ENCODE measurements around the gene USP3. TPM values are rescaled to one million over a fixed set of nuclear protein-coding genes. Genes with fewer than 3 reads are reported as not detected.
A peak's percentile ranks its signal among the peaks of the same experiment; 100 is the strongest.

Gene USP3
- total and polyA plus RNA-seq, 9 of the 15 experiments (the other 6 are each of a cell fraction or from before 2014, with no cell fraction given): 17.3 to 54.3 (median 34.8) TPM

DNA sequence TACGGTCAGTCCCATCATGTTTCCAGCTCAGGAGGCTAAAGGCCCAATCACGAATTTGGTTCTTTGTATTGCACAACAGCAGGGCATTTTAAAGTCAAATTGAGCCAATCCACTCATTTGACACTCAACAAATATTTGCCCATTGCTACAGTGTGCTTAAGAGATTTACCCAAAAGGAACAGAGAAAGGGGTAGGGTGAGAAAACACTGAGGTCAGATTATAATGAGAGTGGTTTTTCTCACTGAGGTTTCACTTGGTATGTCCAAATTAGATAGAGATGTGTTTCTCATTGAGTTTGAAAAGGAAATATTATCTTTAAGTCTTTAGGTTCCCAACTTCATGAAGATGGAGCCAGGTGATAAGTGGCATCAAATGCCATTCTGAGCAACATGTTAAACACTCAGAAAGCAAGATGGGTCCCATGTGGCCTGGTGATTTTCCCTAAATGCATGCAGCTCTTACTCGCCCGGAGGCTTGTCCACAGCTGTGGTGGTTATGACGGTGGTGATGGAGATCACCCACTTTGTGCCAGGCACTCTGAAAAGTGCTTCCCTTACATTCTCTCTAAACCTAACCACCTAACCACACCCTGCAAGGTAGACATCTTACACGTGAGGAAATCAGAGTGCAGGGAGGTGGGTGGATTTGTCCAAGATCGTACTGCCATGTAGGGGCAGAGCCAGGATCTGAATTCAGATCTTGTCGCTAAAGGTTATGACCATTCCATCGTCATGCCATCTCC lies 31.2 kb upstream of the USP3 start:
- H3K4me2 ChIP-seq (ENCODE audit: insufficient read depth, low read length): no peak overlapping the region
- CTCF ChIA-PET (ENCODE audit: low intra/inter-chr PET ratio): no interaction called here

GRCh38 chr15:63473749-63473998 lies 30.7 kb upstream of the USP3 start:
- H4K20me1 ChIP-seq (replicated peaks; ENCODE audit: control insufficient read depth, insufficient read depth, low read length): no peaks in the 10 kb centered on the region
- in situ Hi-C loops (cut with MboI): loop anchor here (25.0 kb wide), 1 partner anchor 589 kb away; no protein-coding TSS in a partner anchor
- no peak for FAIRE-seq
- no peaks in the 10 kb centered on the region for H3K36me3 ChIP-seq (ENCODE audit: control insufficient read depth, insufficient read depth, low read length)
- H3K4me3 ChIP-seq: no peak overlapping the region
- ChIA-PET CTCF (ENCODE audit: low intra/inter-chr PET ratio) (no interaction called here), POLR2A (no interaction called here)
- intact Hi-C loops (cut with micrococcal nuclease): no loop called here
- no peak overlapping the region for H3K9ac ChIP-seq (ENCODE audit: insufficient read depth in 1 of 2, low read depth in 2 of 2, low read length in 2 of 2)
- H3K4me1 ChIP-seq (replicated peaks in 1 of 2; ENCODE audit: control insufficient read depth in 2 of 2, insufficient read depth in 2 of 2, low read length in 2 of 2): peaks cover 0 to 8% of the 10 kb centered on the region in 2 experiments; a peak in 3 of 5 replicates
- no peak overlapping the region for H3K27ac ChIP-seq (ENCODE audit: extremely low read depth, low read depth, low read length)
- DNase-seq (ENCODE audit: extremely low read depth in 1 of 4, low spot score in 3 of 4): no peak
- H3K9me1 ChIP-seq (ENCODE audit: control insufficient read depth, insufficient read depth, low read length): no peaks in the 10 kb centered on the region
- no peak overlapping the region for H2AFZ ChIP-seq (ENCODE audit: low read depth, low read length)
- TF ChIP-seq NCOA2 (IDR thresholded peaks at IDR 0.05; ENCODE audit: partially characterized antibody in 2 of 2) (no peak), FOXJ2 (tag; IDR thresholded peaks at IDR 0.05) (no peak)
- TF ChIP-seq, protein P1, sequence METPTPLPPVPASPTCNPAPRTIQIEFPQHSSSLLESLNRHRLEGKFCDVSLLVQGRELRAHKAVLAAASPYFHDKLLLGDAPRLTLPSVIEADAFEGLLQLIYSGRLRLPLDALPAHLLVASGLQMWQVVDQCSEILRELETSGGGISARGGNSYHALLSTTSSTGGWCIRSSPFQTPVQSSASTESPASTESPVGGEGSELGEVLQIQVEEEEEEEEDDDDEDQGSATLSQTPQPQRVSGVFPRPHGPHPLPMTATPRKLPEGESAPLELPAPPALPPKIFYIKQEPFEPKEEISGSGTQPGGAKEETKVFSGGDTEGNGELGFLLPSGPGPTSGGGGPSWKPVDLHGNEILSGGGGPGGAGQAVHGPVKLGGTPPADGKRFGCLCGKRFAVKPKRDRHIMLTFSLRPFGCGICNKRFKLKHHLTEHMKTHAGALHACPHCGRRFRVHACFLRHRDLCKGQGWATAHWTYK (CRISPR knock-in tag; IDR thresholded peaks at IDR 0.05): no peak
- 67% methylated on average over 1 of the region's 1 CpG for WGBS (ENCODE audit: insufficient coverage, low coverage, missing lambda C conversion rate)
- H3K79me2 ChIP-seq (ENCODE audit: control insufficient read depth, insufficient read depth, low read length): no peaks in the 10 kb centered on the region
- H3K9me3 ChIP-seq (replicated peaks; ENCODE audit: control insufficient read depth, insufficient read depth, low read depth, low read length): no peaks in the 10 kb centered on the region
- BruUV-seq (replicated peaks): no TSS peak
- ATAC-seq: no peak
- H3K4me2 ChIP-seq (ENCODE audit: insufficient read depth, low read length): no peak overlapping the region
- H3K27me3 ChIP-seq (ENCODE audit: control insufficient read depth in 2 of 2, insufficient read depth in 2 of 2, low read length in 2 of 2): no peaks in the 10 kb centered on the region

More for the DNA sequence above, 31.2 kb upstream of the USP3 start:
- Histone ChIP-seq H3K4me1 (replicated peaks in 1 of 2; ENCODE audit: control insufficient read depth in 2 of 2, insufficient read depth in 2 of 2, low read length in 2 of 2) (peaks cover 0 to 8% of the 10 kb centered on the region in 2 experiments; a peak in 3 of 5 replicates), H3K4me3 (no peak overlapping the region), H3K9ac (ENCODE audit: insufficient read depth in 1 of 2, low read depth in 2 of 2, low read length in 2 of 2) (no peak overlapping the region), H3K36me3 (ENCODE audit: control insufficient read depth, insufficient read depth, low read length) (no peaks in the 10 kb centered on the region), H2AFZ (ENCODE audit: low read depth, low read length) (no peak overlapping the region), H4K20me1 (replicated peaks; ENCODE audit: control insufficient read depth, insufficient read depth, low read length) (no peaks in the 10 kb centered on the region), H3K79me2 (ENCODE audit: control insufficient read depth, insufficient read depth, low read length) (no peaks in the 10 kb centered on the region), H3K27me3 (ENCODE audit: control insufficient read depth in 2 of 2, insufficient read depth in 2 of 2, low read length in 2 of 2) (no peaks in the 10 kb centered on the region), H3K27ac (ENCODE audit: extremely low read depth, low read depth, low read length) (no peak overlapping the region), H3K9me1 (ENCODE audit: control insufficient read depth, insufficient read depth, low read length) (no peaks in the 10 kb centered on the region), H3K9me3 (replicated peaks; ENCODE audit: control insufficient read depth, insufficient read depth, low read depth, low read length) (no peaks in the 10 kb centered on the region)
- in situ Hi-C loops (cut with MboI): loop anchor here (25.0 kb wide), 1 partner anchor 589 kb away; no protein-coding TSS in a partner anchor
- intact Hi-C loops (cut with micrococcal nuclease): no loop called here
- FAIRE-seq: no peak
- TF ChIP-seq CEBPB (tag; IDR thresholded peaks at IDR 0.05): peak; percentile 63
- no peak for TF ChIP-seq PURB (CRISPR knock-in tag; IDR thresholded peaks at IDR 0.05; ENCODE audit: low read depth)
- POLR2A ChIA-PET: no interaction called here
- no peak for DNase-seq (ENCODE audit: extremely low read depth in 1 of 4, low spot score in 3 of 4)
- ATAC-seq: no peak
- no TSS peak for BruUV-seq (replicated peaks)
- WGBS (ENCODE audit: insufficient coverage, low coverage, missing lambda C conversion rate): 47% methylated on average over 9 of the region's 9 CpGs

Measured in K562 (cell line).